Spleen (tissue), 11 donors: ENCODE data around the gene CHST8. TPM values are rescaled to one million over a fixed set of nuclear protein-coding genes. Genes with fewer than 3 reads are reported as not detected.

ENCODE experiments used
- DNase-seq: peaks from one replicate; pipeline ENCODE4 v3.0.0-alpha.2; 2020
- H3K27ac ChIP-seq, 8 donors: fragments of 200-600 bp; sonication (generic) in 7 of 8; 1 replicate in 4 of 8; 2 replicates in 4 of 8; pipeline versions ENCODE4 v1.5.0 to v1.8.0; 2016 to 2021; ENCODE audit warnings: inconsistent platforms in 4 of 8, mild to moderate bottlenecking in 4 of 8, moderate library complexity in 1 of 8
- H3K27me3 ChIP-seq, 7 donors: fragments of 200-600 bp; sonication (generic) in 6 of 7; replicated peaks in 1 of 7; 1 replicate in 4 of 7; 2 replicates in 3 of 7; pipeline versions ENCODE4 v1.5.0 to v1.8.0; 2016 to 2021; ENCODE audit warnings: inconsistent platforms in 3 of 7, mild to moderate bottlenecking in 1 of 7
- H3K36me3 ChIP-seq, 6 donors: fragments of 200-600 bp; sonication (generic) in 5 of 6; 1 replicate in 4 of 6; 2 replicates in 2 of 6; pipeline versions ENCODE4 v1.5.0 to v1.8.0; 2016 to 2021; ENCODE audit warnings: inconsistent platforms in 2 of 6
- H3K4me1 ChIP-seq, 6 donors: fragments of 200-600 bp; sonication (generic) in 5 of 6; 1 replicate in 3 of 6; 2 replicates in 3 of 6; pipeline versions ENCODE4 v1.5.0 to v1.8.0; 2016 to 2021; ENCODE audit warnings: inconsistent platforms in 3 of 6
- H3K4me3 ChIP-seq, 8 donors: fragments of 200-600 bp; sonication (generic) in 7 of 8; 1 replicate in 4 of 8; 2 replicates in 4 of 8; pipeline versions ENCODE4 v1.5.0 to v1.8.0; 2016 to 2021; ENCODE audit warnings: inconsistent platforms in 4 of 8, mild to moderate bottlenecking in 4 of 8, moderate library complexity in 2 of 8
- H3K9me3 ChIP-seq, 8 donors: fragments of 200-600 bp; sonication (generic) in 7 of 8; 1 replicate in 4 of 8; 2 replicates in 4 of 8; pipeline versions ENCODE4 v1.5.0 to v1.8.0; 2016 to 2021; ENCODE audit warnings: inconsistent platforms in 4 of 8
- CTCF ChIP-seq, 11 experiments: fragments of 200-600 bp in 7 of 11; fragments of 450-650 bp in 4 of 11; sonication (generic) in 4 of 11; IDR thresholded peaks in 8 of 11; conservative IDR thresholded peaks in 3 of 11; 1 replicate in 7 of 11; 2 replicates in 4 of 11; pipeline versions ENCODE4 v1.4.0 to v1.8.0; 2016 to 2021; ENCODE audit warnings: antibody characterized with exemption in 11 of 11, inconsistent platforms in 4 of 11, mild to moderate bottlenecking in 1 of 11
- POLR2A ChIP-seq, 3 donors: fragments of 450-650 bp; IDR thresholded peaks; one replicate each; pipeline ENCODE4 v1.5.1; 2017; ENCODE audit warnings: antibody characterized with exemption in 3 of 3, mild to moderate bottlenecking in 1 of 3
- POLR2AphosphoS5 ChIP-seq, 3 donors: sonication (generic); formaldehyde crosslinking; IDR thresholded peaks; one replicate each; pipeline ENCODE4 v1.5.1; 2017; ENCODE audit warnings: antibody characterized with exemption in 3 of 3
- WGBS, 5 donors: extraction: QIAGEN DNeasy Blood & Tissue Kit in 3 of 5; methylation state at CpG; one replicate each; pipeline versions ENCODE4 v1.1.5 to v1.1.7; 2013 to 2018; 5-methylcytosine and 5-hydroxymethylcytosine counted together
- intact Hi-C: fragments of 100-400 bp; cut with DNase I; formaldehyde crosslinking; loops from one replicate; pipeline ENCODE4 v1.15.0; 2023; ENCODE audit warnings: low total_unique reads
- polyA plus RNA-seq, 3 donors: library from polyadenylated mRNA; stranded (reverse); fragments of 200-250 nt; gene quantifications; one replicate each; pipeline ENCODE4 v1.2.1, GENCODE V29; 2013
- total RNA-seq, 7 donors: library from RNA; depleted of rRNA in 3 of 7; stranded (reverse); fragments of >200 nt in 3 of 7; fragmentation: NEBNext Ultra II Directional in 4 of 7; extraction: Animal tissue kit (Norgen Biotek cat#: 25700) in 4 of 7; gene quantifications; one replicate each; pipeline versions ENCODE4 v1.1.0 to v1.2.1, GENCODE V29; 2016 to 2021
- donor health status: healthy with polysubstance abuse.
- donor health status: DM: no; HTN: no; CAD: no; lungs with moderate emphysema.
- donor health status: DM: no; HTN: no; CAD: no.
- donor health status: Bipolar disorder and iron deficiency.
- donor health status: healthy.
- donor health status: DM: no; HTN: no; CAD: no.
- donor health status: DM: yes; HTN: yes; CAD: no.

The CHST8 gene
- total and polyA plus RNA-seq, 10 donors: 0.43 to 4.0 (median 1.6) TPM

GRCh38 chr19:33665776-33666595, 44.2 kb downstream of the CHST8 start:
- peak; percentile 51 for DNase-seq
- TF ChIP-seq CTCF (IDR thresholded peaks at IDR 0.05 in 8 of 11, conservative IDR thresholded peaks at IDR 0.05 in 3 of 11): no peak
- TF ChIP-seq POLR2A (IDR thresholded peaks at IDR 0.05): no peak
- no peak for TF ChIP-seq POLR2AphosphoS5 (IDR thresholded peaks at IDR 0.05)
- intact Hi-C loops: no loop called here
- 79 to 87% (median 81%) methylated on average over 12 to 22 of the region's 22 CpGs for WGBS, 5 donors
- Histone ChIP-seq H3K27ac (no peak overlapping the region), H3K36me3 (no peaks in the 10 kb centered on the region), H3K4me3 (no peak overlapping the region), H3K9me3 (no peaks in the 10 kb centered on the region), H3K4me1 (no peaks in the 10 kb centered on the region), H3K27me3 (peaks cover 0 to 8% (median 0%) of the 10 kb centered on the region in 7 donors)

- H3K4me1 ChIP-seq: no peaks in the 10 kb centered on the region
- intact Hi-C loops: no loop called here
- no peak for TF ChIP-seq POLR2A (IDR thresholded peaks at IDR 0.05)
- TF ChIP-seq POLR2AphosphoS5 (IDR thresholded peaks at IDR 0.05): no peak
- no peak for TF ChIP-seq CTCF (IDR thresholded peaks at IDR 0.05 in 8 of 11, conservative IDR thresholded peaks at IDR 0.05 in 3 of 11)
- no peak for DNase-seq
- H3K36me3 ChIP-seq: no peaks in the 10 kb centered on the region
- peaks cover 0 to 3% (median 0%) of the 10 kb centered on the region in 7 donors for H3K27me3 ChIP-seq
- no peak overlapping the region for H3K27ac ChIP-seq
- WGBS, 5 donors: 59 to 63% (median 61%) methylated on average over 14 to 15 of the region's 15 CpGs
- H3K9me3 ChIP-seq: no peaks in the 10 kb centered on the region
- H3K4me3 ChIP-seq: no peak overlapping the region
Measured at GRCh38 chr19:33667141-33667650, 45.4 kb downstream of the CHST8 start.

GRCh38 chr19:33667881-33668280, 46.1 kb downstream of the CHST8 start:
- DNase-seq: no peak
- Histone ChIP-seq H3K9me3 (no peaks in the 10 kb centered on the region), H3K36me3 (no peaks in the 10 kb centered on the region), H3K27ac (no peak overlapping the region), H3K4me3 (no peak overlapping the region), H3K4me1 (no peaks in the 10 kb centered on the region), H3K27me3 (peaks cover 0 to 5% (median 0%) of the 10 kb centered on the region in 7 donors)
- 85 to 88% (median 87%) methylated on average over 15 of the region's 15 CpGs for WGBS, 5 donors
- intact Hi-C loops: no loop called here
- TF ChIP-seq POLR2AphosphoS5 (IDR thresholded peaks at IDR 0.05): no peak
- TF ChIP-seq CTCF (IDR thresholded peaks at IDR 0.05 in 8 of 11, conservative IDR thresholded peaks at IDR 0.05 in 3 of 11): no peak
- TF ChIP-seq POLR2A (IDR thresholded peaks at IDR 0.05): no peak

GRCh38 chr19:33668968-33669367, 47.2 kb downstream of the CHST8 start:
- 76 to 86% (median 85%) methylated on average over 8 of the region's 8 CpGs for WGBS, 5 donors
- Histone ChIP-seq H3K9me3 (no peaks in the 10 kb centered on the region), H3K27ac (no peak overlapping the region), H3K4me1 (peaks cover 0 to under 1% (median 0%) of the 10 kb centered on the region in 6 donors), H3K36me3 (no peaks in the 10 kb centered on the region), H3K4me3 (no peak overlapping the region), H3K27me3 (peaks cover 0 to 16% (median 0%) of the 10 kb centered on the region in 7 donors)
- TF ChIP-seq CTCF (IDR thresholded peaks at IDR 0.05 in 8 of 11, conservative IDR thresholded peaks at IDR 0.05 in 3 of 11): no peak
- TF ChIP-seq POLR2AphosphoS5 (IDR thresholded peaks at IDR 0.05): no peak
- no peak for TF ChIP-seq POLR2A (IDR thresholded peaks at IDR 0.05)
- intact Hi-C loops: no loop called here
- DNase-seq: peak; percentile 32
